K562 (cell line): ENCODE data around the gene COL4A6. TPM values are rescaled to one million over a fixed set of nuclear protein-coding genes. Genes with fewer than 3 reads are reported as not detected.

Source experiments
- ATAC-seq: fragments of 200-7000 bp; cut with Tn5 transposase; 3 replicates; pipeline ENCODE4 v1.9.1; 2020; ENCODE audit warnings: moderate library complexity
- BruUV-seq: library from RNA; stranded (reverse); fragments of 400-500 nt; replicated peaks from 2 replicates; lab custom pipeline; 2021; lab: Mats Ljungman, UMichigan
- CTCF ChIA-PET: fragments of 300-600 bp; formaldehyde crosslinking; extraction: SDS; loops from one replicate; lab custom pipeline; 2021; ENCODE audit warnings: low intra/inter-chr PET ratio; lab: Yijun Ruan, JAX
- POLR2A ChIA-PET: fragments of 300-600, 350-650 bp; sonication (Branson Sonifier 250); formaldehyde crosslinking; extraction: SDS; loops from one replicate; lab custom pipeline; 2021; ENCODE audit warnings: antibody characterized with exemption, inconsistent platforms; lab: Yijun Ruan, JAX
- DNase-seq, 4 experiments: peaks; one replicate each; pipeline versions ENCODE4 v3.0.0 to v3.0.0-alpha.2; 2011 to 2018; ENCODE audit warnings: low spot score in 3 of 4, mixed read lengths in 3 of 4; ENCODE audit errors: extremely low read depth in 1 of 4
- FAIRE-seq: peaks from 2 replicates; lab custom pipeline; 2011; peaks lifted over from hg19 to GRCh38; lab: Jason Lieb, UNC
- H2AFZ ChIP-seq: 2 replicates; pipeline ENCODE4 v1.6.0; 2011; ENCODE audit warnings: low read depth, low read length, control low read depth, inconsistent platforms
- H3K27ac ChIP-seq: fragments of 200-600 bp; 3 replicates; pipeline ENCODE4 v1.8.0; 2011; ENCODE audit warnings: low read depth, mild to moderate bottlenecking, control low read depth, inconsistent platforms, low read length, moderate library complexity, mixed read lengths; ENCODE audit errors: extremely low read depth
- H3K27me3 ChIP-seq, 2 experiments: fragments of 300-600 bp in 1 of 2; 2 replicates in 1 of 2; 3 replicates in 1 of 2; pipeline versions ENCODE4 v1.6.0 to v1.8.0; 2011; ENCODE audit warnings: inconsistent platforms in 2 of 2, low read length in 2 of 2, mild to moderate bottlenecking in 1 of 2, mixed read lengths in 1 of 2, moderate library complexity in 1 of 2; ENCODE audit not compliant: control insufficient read depth in 2 of 2, insufficient read depth in 2 of 2
- H3K36me3 ChIP-seq: fragments of 300-600 bp; 3 replicates; pipeline ENCODE4 v1.8.0; 2011; ENCODE audit warnings: mild to moderate bottlenecking, low read length, inconsistent platforms; ENCODE audit not compliant: control insufficient read depth, insufficient read depth
- H3K4me1 ChIP-seq, 2 experiments: fragments of 200-600 bp in 1 of 2; replicated peaks in 1 of 2; 2 replicates in 1 of 2; 3 replicates in 1 of 2; pipeline versions ENCODE4 v1.5.1 to v1.8.0; 2011; ENCODE audit warnings: inconsistent platforms in 2 of 2, low read length in 2 of 2, mild to moderate bottlenecking in 1 of 2, mixed read lengths in 1 of 2, moderate library complexity in 1 of 2; ENCODE audit not compliant: control insufficient read depth in 2 of 2, insufficient read depth in 2 of 2
- H3K4me2 ChIP-seq: 2 replicates; pipeline ENCODE4 v1.6.1; 2011; ENCODE audit warnings: low read length, control low read depth, inconsistent platforms, mixed read lengths; ENCODE audit not compliant: insufficient read depth
- H3K4me3 ChIP-seq: fragments of 200-600 bp; sonication (generic), shearing (Covaris generic); 2 replicates; pipeline ENCODE4 v1.5.1; 2016; ENCODE audit warnings: control low read depth, inconsistent platforms
- H3K79me2 ChIP-seq: fragments of 200-600 bp; 3 replicates; pipeline ENCODE4 v1.8.0; 2011; ENCODE audit warnings: low read length, inconsistent platforms; ENCODE audit not compliant: control insufficient read depth, insufficient read depth
- H3K9ac ChIP-seq, 2 experiments: 2 replicates each; pipeline versions ENCODE4 v1.6.0 to v1.6.1; 2011; ENCODE audit warnings: low read depth in 2 of 2, low read length in 2 of 2, control low read depth in 1 of 2, inconsistent platforms in 1 of 2, mild to moderate bottlenecking in 1 of 2, mixed read lengths in 1 of 2; ENCODE audit not compliant: insufficient read depth in 1 of 2
- H3K9me1 ChIP-seq: one replicate; pipeline ENCODE4 v1.6.0; 2011; ENCODE audit warnings: inconsistent platforms, mild to moderate bottlenecking, low read length, moderate library complexity; ENCODE audit not compliant: control insufficient read depth, insufficient read depth
- H3K9me3 ChIP-seq: replicated peaks from 2 replicates; pipeline ENCODE4 v1.5.1; 2011; ENCODE audit warnings: low read depth, low read length, inconsistent platforms; ENCODE audit not compliant: control insufficient read depth, insufficient read depth
- H4K20me1 ChIP-seq: replicated peaks from 2 replicates; pipeline ENCODE4 v1.6.1; 2011; ENCODE audit warnings: low read length, inconsistent platforms, mixed read lengths; ENCODE audit not compliant: control insufficient read depth, insufficient read depth
- CSDE1 ChIP-seq, 2 experiments: fragments of 450-650 bp; IDR thresholded peaks; 2 replicates each; pipeline ENCODE4 v1.6.1; 2016; ENCODE audit warnings: mild to moderate bottlenecking in 1 of 2
- ILK ChIP-seq: fragments of 450-650 bp; IDR thresholded peaks from 2 replicates; pipeline ENCODE4 v1.6.1; 2016; ENCODE audit warnings: missing genetic modification characterization, low read depth, mild to moderate bottlenecking, missing compliant biosample characterization, moderate library complexity, borderline replicate concordance
- POU5F1 ChIP-seq: fragments of 150-350 bp; IDR thresholded peaks from 2 replicates; pipeline ENCODE4 v1.6.1; 2014; ENCODE audit warnings: borderline replicate concordance, low read length, low read depth, mild to moderate bottlenecking; ENCODE audit not compliant: partially characterized antibody
- SPI1 ChIP-seq: IDR thresholded peaks from 2 replicates; pipeline ENCODE4 v1.6.1; 2011; ENCODE audit warnings: low read depth, low read length, control low read depth, borderline replicate concordance
- ZNF23 ChIP-seq: fragments of 250-450 bp; sonication (Bioruptor Pico); IDR thresholded peaks from 2 replicates; pipeline ENCODE4 v1.4.0; 2020; ENCODE audit warnings: mild to moderate bottlenecking
- ZNF324 ChIP-seq: fragments of 250-450 bp; sonication (Bioruptor Pico); IDR thresholded peaks from 2 replicates; pipeline ENCODE4 v1.4.0; 2020; ENCODE audit warnings: mild to moderate bottlenecking
- ZNF561 ChIP-seq: fragments of 450-650 bp; formaldehyde crosslinking; conservative IDR thresholded peaks from 2 replicates; pipeline ENCODE4 v1.4.0; 2020; ENCODE audit warnings: mild to moderate bottlenecking, moderate library complexity
- ZNF699 ChIP-seq: fragments of 250-450 bp; sonication (Bioruptor Pico); IDR thresholded peaks from 2 replicates; pipeline ENCODE4 v1.8.0; 2021; ENCODE audit warnings: mild to moderate bottlenecking, moderate library complexity; ENCODE audit not compliant: insufficient replicate concordance
- ZNF778 ChIP-seq: fragments of 450-650 bp; formaldehyde crosslinking; IDR thresholded peaks from 2 replicates; pipeline ENCODE4 v1.4.0; 2020; ENCODE audit warnings: mild to moderate bottlenecking, moderate library complexity
- in situ Hi-C: fragments of 300-500 bp; cut with MboI; formaldehyde crosslinking; loops from 4 replicates; pipeline ENCODE4 v1.15.0; 2018; ENCODE audit warnings: inconsistent platforms, mixed read lengths
- intact Hi-C: fragments of 100-400 bp; cut with micrococcal nuclease; formaldehyde crosslinking; loops from 2 replicates; pipeline ENCODE4 v1.14.2; 2022
- polyA plus RNA-seq, 8 experiments: library from polyadenylated mRNA; depleted of rRNA in 4 of 8; stranded (reverse) in 5 of 8; unstranded in 3 of 8; fragments of >200 nt; fragmentation: Nextera tagmentation in 2 of 8; fragmentation: Illumina TruSeq in 1 of 8; extraction: Ambion mirVana in 2 of 8; extraction: Trizol in 1 of 8; gene quantifications; 2 replicates each; pipeline versions ENCODE4 v1.2.1 to v1.2.3, GENCODE V29; 2011 to 2014; ENCODE audit warnings: inconsistent platforms in 1 of 8, missing spikeins in 1 of 8
- total RNA-seq, 7 experiments: library from RNA; depleted of rRNA in 6 of 7; stranded (reverse); fragments of >200 nt in 6 of 7; fragmentation: Illumina TruSeq in 2 of 7; extraction: Trizol in 2 of 7; gene quantifications; 2 replicates each; pipeline versions ENCODE4 v1.2.1 to v1.2.3, GENCODE V29; 2011 to 2021; ENCODE audit warnings: low replicate concordance in 1 of 7
- TF ChIP-seq, protein P1 (sequence below): fragments of 450-650 bp; IDR thresholded peaks from 2 replicates; pipeline ENCODE4 v1.6.1; 2016; ENCODE audit warnings: low read depth
- TF ChIP-seq, protein P2 (sequence below): fragments of 450-650 bp; conservative IDR thresholded peaks from 2 replicates; pipeline ENCODE4 v1.6.1; 2016; ENCODE audit warnings: missing genetic modification characterization, low read depth, mild to moderate bottlenecking, missing compliant biosample characterization, moderate library complexity

Gene COL4A6
- total and polyA plus RNA-seq, 9 of the 15 experiments (the other 6 are each of a cell fraction or from before 2014, with no cell fraction given): 0.02 to 0.05 TPM; not detected in 7

DNA sequence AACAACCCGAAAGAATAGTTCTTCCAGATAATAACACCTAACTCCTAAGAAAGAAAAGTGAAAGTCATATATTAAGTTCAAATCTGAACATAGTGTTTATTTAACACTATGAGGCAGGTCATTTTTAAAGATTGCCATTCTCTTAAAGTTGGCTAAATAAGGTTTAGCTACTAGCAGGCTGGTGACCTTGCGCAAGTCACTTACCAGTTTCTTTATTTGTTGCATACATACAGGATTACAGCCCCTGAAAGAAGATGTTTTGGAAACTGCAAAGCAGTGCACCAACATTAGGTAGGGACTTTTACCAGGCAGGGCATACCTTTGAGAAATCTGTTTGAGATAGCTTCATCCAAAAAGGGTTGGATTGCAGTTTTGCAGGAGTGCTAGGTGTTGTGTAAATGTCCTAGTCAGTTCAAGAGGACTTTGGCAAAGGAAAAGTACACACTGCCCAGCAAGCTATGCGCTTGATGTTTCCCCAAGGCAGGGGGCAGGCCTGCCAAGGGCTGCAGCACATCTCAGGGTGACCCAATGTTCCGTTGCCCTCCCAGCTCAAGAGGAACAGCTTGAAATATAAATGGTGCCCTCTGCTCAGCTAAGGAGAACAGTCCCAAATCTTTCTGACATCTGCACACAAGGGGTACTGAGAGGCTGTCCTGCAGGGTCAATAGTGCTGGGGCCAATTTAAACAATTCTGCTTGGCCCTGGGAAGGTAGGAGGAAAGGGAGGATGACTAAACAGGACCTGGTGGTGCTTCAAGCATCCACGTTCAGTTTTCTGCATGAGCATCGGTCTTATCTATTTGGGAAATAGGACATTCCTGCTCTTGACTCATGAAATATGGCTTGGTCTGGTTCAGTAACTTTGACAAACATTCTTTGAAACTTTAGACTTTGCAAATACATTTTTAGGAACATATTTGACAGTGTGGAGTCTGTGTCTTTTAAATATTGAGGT, 130.8 kb downstream of the COL4A6 start (continued):
- TF ChIP-seq ZNF699 (CRISPR knock-in tag) (no peak), ILK (tag) (no peak), ZNF324 (CRISPR knock-in tag) (no peak)

DNA sequence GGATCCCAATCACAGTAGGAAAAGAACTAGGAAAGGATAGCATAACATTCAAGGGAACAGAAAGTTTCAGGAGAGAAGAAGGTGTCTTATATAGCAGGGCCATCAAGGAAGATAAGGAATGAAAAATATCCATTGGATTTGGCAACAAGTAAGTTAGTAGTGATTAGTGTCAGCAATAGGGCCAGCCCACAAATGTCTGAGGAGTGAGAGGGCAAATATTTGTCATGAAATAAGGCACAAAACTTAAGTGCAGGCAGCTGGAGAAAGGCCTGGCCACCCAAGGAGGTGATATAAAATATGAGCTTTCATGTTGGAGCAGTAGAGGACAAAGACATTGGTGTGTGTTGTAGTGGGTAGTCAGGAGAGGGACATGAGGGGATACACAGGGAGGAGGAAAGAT, 132.1 kb downstream of the COL4A6 start:
- ChIA-PET CTCF (no interaction called here), POLR2A (no interaction called here)
- no peak for FAIRE-seq
- DNase-seq: no peak
- intact Hi-C loops: no loop called here
- in situ Hi-C loops: no loop called here
- no peaks in the 10 kb centered on the region for H3K27me3 ChIP-seq
- H2AFZ ChIP-seq: no peak overlapping the region
- no peaks in the 10 kb centered on the region for H3K79me2 ChIP-seq
- H3K9ac ChIP-seq: no peak overlapping the region
- ATAC-seq: no peak
- no peaks in the 10 kb centered on the region for H4K20me1 ChIP-seq
- no peaks in the 10 kb centered on the region for H3K4me1 ChIP-seq
- no peak overlapping the region for H3K4me2 ChIP-seq
- no peaks in the 10 kb centered on the region for H3K9me3 ChIP-seq
- no peak overlapping the region for H3K27ac ChIP-seq
- no peaks in the 10 kb centered on the region for H3K36me3 ChIP-seq
- H3K9me1 ChIP-seq: no peaks in the 10 kb centered on the region
- H3K4me3 ChIP-seq: no peak overlapping the region
- no TSS peak for BruUV-seq
- TF ChIP-seq, protein P1, sequence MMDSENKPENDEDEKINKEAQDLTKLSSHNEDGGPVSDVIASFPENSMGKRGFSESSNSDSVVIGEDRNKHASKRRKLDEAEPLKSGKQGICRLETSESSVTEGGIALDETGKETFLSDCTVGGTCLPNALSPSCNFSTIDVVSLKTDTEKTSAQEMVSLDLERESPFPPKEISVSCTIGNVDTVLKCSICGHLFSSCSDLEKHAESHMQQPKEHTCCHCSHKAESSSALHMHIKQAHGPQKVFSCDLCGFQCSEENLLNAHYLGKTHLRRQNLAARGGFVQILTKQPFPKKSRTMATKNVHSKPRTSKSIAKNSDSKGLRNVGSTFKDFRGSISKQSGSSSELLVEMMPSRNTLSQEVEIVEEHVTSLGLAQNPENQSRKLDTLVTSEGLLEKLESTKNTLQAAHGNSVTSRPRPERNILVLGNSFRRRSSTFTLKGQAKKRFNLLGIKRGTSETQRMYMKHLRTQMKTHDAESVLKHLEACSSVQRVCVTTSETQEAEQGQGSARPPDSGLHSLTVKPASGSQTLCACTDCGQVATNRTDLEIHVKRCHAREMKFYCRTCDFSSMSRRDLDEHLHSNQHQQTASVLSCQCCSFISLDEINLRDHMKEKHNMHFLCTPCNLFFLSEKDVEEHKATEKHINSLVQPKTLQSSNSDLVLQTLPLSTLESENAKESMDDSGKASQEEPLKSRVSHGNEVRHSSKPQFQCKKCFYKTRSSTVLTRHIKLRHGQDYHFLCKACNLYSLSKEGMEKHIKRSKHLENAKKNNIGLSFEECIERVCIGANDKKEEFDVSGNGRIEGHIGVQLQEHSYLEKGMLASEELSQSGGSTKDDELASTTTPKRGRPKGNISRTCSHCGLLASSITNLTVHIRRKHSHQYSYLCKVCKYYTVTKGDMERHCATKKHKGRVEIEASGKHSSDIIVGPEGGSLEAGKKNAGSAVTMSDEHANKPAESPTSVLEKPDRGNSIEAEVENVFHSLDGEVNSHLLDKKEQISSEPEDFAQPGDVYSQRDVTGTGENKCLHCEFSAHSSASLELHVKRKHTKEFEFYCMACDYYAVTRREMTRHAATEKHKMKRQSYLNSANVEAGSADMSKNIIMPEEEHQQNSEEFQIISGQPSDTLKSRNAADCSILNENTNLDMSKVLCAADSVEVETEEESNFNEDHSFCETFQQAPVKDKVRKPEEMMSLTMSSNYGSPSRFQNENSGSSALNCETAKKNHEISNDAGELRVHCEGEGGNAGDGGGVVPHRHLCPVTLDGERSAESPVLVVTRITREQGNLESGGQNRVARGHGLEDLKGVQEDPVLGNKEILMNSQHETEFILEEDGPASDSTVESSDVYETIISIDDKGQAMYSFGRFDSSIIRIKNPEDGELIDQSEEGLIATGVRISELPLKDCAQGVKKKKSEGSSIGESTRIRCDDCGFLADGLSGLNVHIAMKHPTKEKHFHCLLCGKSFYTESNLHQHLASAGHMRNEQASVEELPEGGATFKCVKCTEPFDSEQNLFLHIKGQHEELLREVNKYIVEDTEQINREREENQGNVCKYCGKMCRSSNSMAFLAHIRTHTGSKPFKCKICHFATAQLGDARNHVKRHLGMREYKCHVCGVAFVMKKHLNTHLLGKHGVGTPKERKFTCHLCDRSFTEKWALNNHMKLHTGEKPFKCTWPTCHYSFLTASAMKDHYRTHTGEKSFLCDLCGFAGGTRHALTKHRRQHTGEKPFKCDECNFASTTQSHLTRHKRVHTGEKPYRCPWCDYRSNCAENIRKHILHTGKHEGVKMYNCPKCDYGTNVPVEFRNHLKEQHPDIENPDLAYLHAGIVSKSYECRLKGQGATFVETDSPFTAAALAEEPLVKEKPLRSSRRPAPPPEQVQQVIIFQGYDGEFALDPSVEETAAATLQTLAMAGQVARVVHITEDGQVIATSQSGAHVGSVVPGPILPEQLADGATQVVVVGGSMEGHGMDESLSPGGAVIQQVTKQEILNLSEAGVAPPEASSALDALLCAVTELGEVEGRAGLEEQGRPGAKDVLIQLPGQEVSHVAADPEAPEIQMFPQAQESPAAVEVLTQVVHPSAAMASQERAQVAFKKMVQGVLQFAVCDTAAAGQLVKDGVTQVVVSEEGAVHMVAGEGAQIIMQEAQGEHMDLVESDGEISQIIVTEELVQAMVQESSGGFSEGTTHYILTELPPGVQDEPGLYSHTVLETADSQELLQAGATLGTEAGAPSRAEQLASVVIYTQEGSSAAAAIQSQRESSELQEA: no peak
- TF ChIP-seq POU5F1: no peak
- TF ChIP-seq CSDE1 (IDR thresholded peaks at IDR 0.05): no peak
- no peak for TF ChIP-seq SPI1
- TF ChIP-seq, protein P2, sequence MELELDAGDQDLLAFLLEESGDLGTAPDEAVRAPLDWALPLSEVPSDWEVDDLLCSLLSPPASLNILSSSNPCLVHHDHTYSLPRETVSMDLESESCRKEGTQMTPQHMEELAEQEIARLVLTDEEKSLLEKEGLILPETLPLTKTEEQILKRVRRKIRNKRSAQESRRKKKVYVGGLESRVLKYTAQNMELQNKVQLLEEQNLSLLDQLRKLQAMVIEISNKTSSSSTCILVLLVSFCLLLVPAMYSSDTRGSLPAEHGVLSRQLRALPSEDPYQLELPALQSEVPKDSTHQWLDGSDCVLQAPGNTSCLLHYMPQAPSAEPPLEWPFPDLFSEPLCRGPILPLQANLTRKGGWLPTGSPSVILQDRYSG: no peak
- no peak for TF ChIP-seq ZNF561 (CRISPR knock-in tag)
- TF ChIP-seq ZNF23 (CRISPR knock-in tag): no peak
- no peak for TF ChIP-seq ZNF778 (CRISPR knock-in tag)
